GM12878 (cell line): Measurements from ENCODE around the gene MKNK1. TPM values are rescaled to one million over a fixed set of nuclear protein-coding genes. Genes with fewer than 3 reads are reported as not detected.

Source experiments
- ATAC-seq: fragments of 200-7000 bp; cut with Tn5 transposase; 3 replicates; pipeline ENCODE4 v1.9.1; 2020; ENCODE audit warnings: mild to moderate bottlenecking, moderate library complexity
- BruUV-seq: library from RNA; stranded (reverse); fragments of 400-500 nt; replicated peaks from 2 replicates; lab custom pipeline; 2021; lab: Mats Ljungman, UMichigan
- CTCF ChIA-PET: fragments of 300-600 bp; sonication (Branson Sonifier 250); formaldehyde crosslinking; extraction: SDS; loops from one replicate; lab custom pipeline; 2021; ENCODE audit warnings: inconsistent platforms; lab: Yijun Ruan, JAX
- POLR2A ChIA-PET: fragments of 350-600 bp; formaldehyde crosslinking; extraction: SDS; loops from one replicate; lab custom pipeline; 2021; ENCODE audit warnings: inconsistent platforms; lab: Charles Lee
- RAD21 ChIA-PET: fragments of 300-600 bp; sonication (Branson Sonifier 250); formaldehyde crosslinking; loops from one replicate; lab custom pipeline; 2023; ENCODE audit warnings: antibody characterized with exemption; ENCODE audit not compliant: unreplicated experiment; lab: Charles Lee
- SMC1A ChIA-PET: fragments of 300-600 bp; sonication (Branson Sonifier 250); formaldehyde crosslinking; loops from one replicate; lab custom pipeline; 2023; ENCODE audit not compliant: unreplicated experiment, uncharacterized antibody; lab: Charles Lee
- DNase-seq: peaks from one replicate; pipeline ENCODE4 v3.0.0-alpha.2; 2011; ENCODE audit warnings: low read depth, low spot score
- FAIRE-seq: peaks from 3 replicates; lab custom pipeline; 2011; peaks lifted over from hg19 to GRCh38; lab: Jason Lieb, UNC
- H2AFZ ChIP-seq: 2 replicates; pipeline ENCODE4 v1.6.0; 2011; ENCODE audit warnings: low read depth, low read length, control low read depth; ENCODE audit not compliant: control insufficient read depth
- H3K27ac ChIP-seq: 2 replicates; pipeline ENCODE4 v1.5.1; 2011; ENCODE audit warnings: control low read depth; ENCODE audit not compliant: control insufficient read depth, insufficient read depth
- H3K27me3 ChIP-seq, 2 experiments: replicated peaks in 1 of 2; 2 replicates each; pipeline versions ENCODE4 v1.6.0 to v1.6.1; 2011; ENCODE audit warnings: low read length in 1 of 2; ENCODE audit not compliant: control insufficient read depth in 2 of 2, insufficient read depth in 2 of 2
- H3K36me3 ChIP-seq, 2 experiments: 2 replicates each; pipeline ENCODE4 v1.5.1; 2011; ENCODE audit warnings: low read length in 1 of 2; ENCODE audit not compliant: control insufficient read depth in 2 of 2, insufficient read depth in 2 of 2
- H3K4me1 ChIP-seq: 2 replicates; pipeline ENCODE4 v1.6.1; 2011; ENCODE audit warnings: mild to moderate bottlenecking, low read length, moderate library complexity, mixed read lengths; ENCODE audit not compliant: control insufficient read depth, insufficient read depth
- H3K4me2 ChIP-seq: 2 replicates; pipeline ENCODE4 v1.6.0; 2011; ENCODE audit warnings: control low read depth; ENCODE audit not compliant: control insufficient read depth, insufficient read depth
- H3K4me3 ChIP-seq: fragments of 200-600 bp; sonication (generic); 2 replicates; pipeline ENCODE4 v1.5.1; 2016
- H3K79me2 ChIP-seq: 2 replicates; pipeline ENCODE4 v1.6.0; 2011; ENCODE audit warnings: low read length; ENCODE audit not compliant: control insufficient read depth, insufficient read depth
- H3K9ac ChIP-seq: 2 replicates; pipeline ENCODE4 v1.8.0; 2011; ENCODE audit warnings: low read length, control low read depth, mixed read lengths; ENCODE audit not compliant: control insufficient read depth, insufficient read depth
- H3K9me3 ChIP-seq: replicated peaks from 3 replicates; pipeline ENCODE4 v1.5.1; 2011; ENCODE audit warnings: mild to moderate bottlenecking, low read length; ENCODE audit not compliant: control insufficient read depth, insufficient read depth
- H4K20me1 ChIP-seq: 2 replicates; pipeline ENCODE4 v1.6.0; 2011; ENCODE audit not compliant: control insufficient read depth, insufficient read depth
- BACH1 ChIP-seq: fragments of 450-650 bp; IDR thresholded peaks from 2 replicates; pipeline ENCODE4 v1.6.1; 2017; ENCODE audit warnings: mild to moderate bottlenecking, borderline replicate concordance
- CHD2 ChIP-seq: IDR thresholded peaks from 2 replicates; pipeline ENCODE4 v1.6.1; 2011; ENCODE audit warnings: low read depth, low read length, improper control_type of control experiment, borderline replicate concordance
- E2F8 ChIP-seq: fragments of 450-650 bp; IDR thresholded peaks from 2 replicates; pipeline ENCODE4 v1.6.1; 2018; ENCODE audit warnings: mild to moderate bottlenecking, low read depth, moderate library complexity; ENCODE audit not compliant: partially characterized antibody
- HDGF ChIP-seq: fragments of 450-650 bp; IDR thresholded peaks from 2 replicates; pipeline ENCODE4 v1.6.1; 2016; ENCODE audit warnings: antibody characterized with exemption
- MTA2 ChIP-seq: fragments of 450-650 bp; IDR thresholded peaks from 2 replicates; pipeline ENCODE4 v1.6.1; 2016; ENCODE audit warnings: low read depth, mild to moderate bottlenecking, moderate library complexity
- MTA3 ChIP-seq: IDR thresholded peaks from 2 replicates; pipeline ENCODE4 v1.6.1; 2012; ENCODE audit warnings: low read length, inconsistent platforms, borderline replicate concordance
- NBN ChIP-seq: fragments of 450-650 bp; IDR thresholded peaks from 2 replicates; pipeline ENCODE4 v1.6.1; 2016
- RB1 ChIP-seq: fragments of 450-650 bp; formaldehyde crosslinking; IDR thresholded peaks from 2 replicates; pipeline ENCODE4 v1.6.1; 2017; ENCODE audit warnings: mild to moderate bottlenecking, borderline replicate concordance
- RELA ChIP-seq: fragments of 450-650 bp; IDR thresholded peaks from 2 replicates; pipeline ENCODE4 v1.8.0; 2014; ENCODE audit warnings: borderline replicate concordance; ENCODE audit not compliant: partially characterized antibody
- REST ChIP-seq: IDR thresholded peaks from 2 replicates; pipeline ENCODE4 v1.6.1; 2012; ENCODE audit warnings: mild to moderate bottlenecking, low read depth, low read length
- TARDBP ChIP-seq: IDR thresholded peaks from 2 replicates; pipeline ENCODE4 v1.6.1; 2016; ENCODE audit warnings: borderline replicate concordance
- ZBTB40 ChIP-seq: fragments of 450-650 bp; IDR thresholded peaks from 2 replicates; pipeline ENCODE4 v1.6.1; 2016; ENCODE audit warnings: mild to moderate bottlenecking, moderate library complexity, borderline replicate concordance
- ZNF24 ChIP-seq: fragments of 450-650 bp; IDR thresholded peaks from 2 replicates; pipeline ENCODE4 v1.6.1; 2017; ENCODE audit warnings: antibody characterized with exemption, mild to moderate bottlenecking
- ZZZ3 ChIP-seq: IDR thresholded peaks from 2 replicates; pipeline ENCODE4 v1.6.1; 2011; ENCODE audit warnings: low read depth; ENCODE audit not compliant: control insufficient read depth, insufficient read length
- WGBS: methylation state at CpG from one replicate; pipeline ENCODE4 v1.1.6; 2016; ENCODE audit warnings: low lambda C conversion rate; ENCODE audit not compliant: insufficient replicate concordance, insufficient coverage; ENCODE audit errors: missing lambda C conversion rate; 5-methylcytosine and 5-hydroxymethylcytosine counted together
- in situ Hi-C: fragments of 300-500 bp; cut with MboI; formaldehyde crosslinking; loops from 9 replicates; pipeline ENCODE4 v1.14.3; 2018; ENCODE audit warnings: mixed read lengths
- intact Hi-C: fragments of 100-400 bp; cut with micrococcal nuclease; formaldehyde crosslinking; loops from one replicate; pipeline ENCODE4 v1.14.2; 2022; ENCODE audit not compliant: unreplicated experiment
- polyA plus RNA-seq, 11 experiments: library from polyadenylated mRNA; depleted of rRNA in 4 of 11; unstranded in 6 of 11; stranded (reverse) in 5 of 11; fragments of >200 nt; fragmentation: Nextera tagmentation in 4 of 11; fragmentation: Illumina TruSeq in 1 of 11; extraction: Ambion mirVana in 4 of 11; extraction: Trizol in 1 of 11; gene quantifications; 1 replicate in 1 of 11; 2 replicates in 10 of 11; pipeline versions ENCODE4 v1.2.1 to v1.2.3, GENCODE V29; 2011 to 2016; ENCODE audit warnings: inconsistent platforms in 2 of 11, missing spikeins in 2 of 11, low read depth in 1 of 11
- total RNA-seq, 4 experiments: library from RNA; depleted of rRNA in 3 of 4; stranded (reverse); fragments of >200 nt in 3 of 4; fragmentation: Illumina TruSeq in 1 of 4; extraction: Trizol in 1 of 4; gene quantifications; 2 replicates each; pipeline versions ENCODE4 v1.2.1 to v1.2.3, GENCODE V29; 2013 to 2021

MKNK1 gene
- total and polyA plus RNA-seq, 10 of the 15 experiments (the other 5 are each of a cell fraction or from before 2014, with no cell fraction given) = 13.7 to 29.9 (median 26.5) TPM

- in situ Hi-C loops = no loop called here
- POLR2A ChIA-PET = no interaction called here
- Histone ChIP-seq H3K4me2 (no peak overlapping the region), H3K36me3 (no peaks in the 10 kb centered on the region), H2AFZ (no peak overlapping the region), H3K9ac (no peak overlapping the region), H3K4me3 (no peak overlapping the region), H4K20me1 (no peaks in the 10 kb centered on the region), H3K27me3 (peaks cover 4 to 10% of the 10 kb centered on the region in 2 experiments; a peak in 2 of 4 replicates), H3K27ac (no peak overlapping the region), H3K4me1 (no peaks in the 10 kb centered on the region), H3K79me2 (no peaks in the 10 kb centered on the region), H3K9me3 (no peaks in the 10 kb centered on the region)
- TF ChIP-seq RELA (no peak), HDGF (no peak), BACH1 (no peak), MTA3 (no peak), REST (no peak), CHD2 (no peak), RB1 (no peak), ZNF24 (no peak), TARDBP (no peak), ZBTB40 (no peak), NBN (no peak), ZZZ3 (no peak), E2F8 (no peak), MTA2 (no peak)
- DNase-seq (no peak), ATAC-seq (no peak), FAIRE-seq (no peak)
- SMC1A ChIA-PET = interaction anchor here (0.8 kb wide), 1 partner anchor 10 kb away, joined by 3 read pairs; no protein-coding TSS in a partner anchor
- no TSS peak for BruUV-seq
- 0% methylated on average over 2 of the region's 2 CpGs for WGBS
- intact Hi-C loops = no loop called here
- RAD21 ChIA-PET = no interaction called here
- CTCF ChIA-PET = interaction anchor here (0.8 to 2.9 kb wide), 6 partner anchors 8 to 96 kb away, joined by 3 to 12 read pairs (median 3); no protein-coding TSS in a partner anchor
Observed at GRCh38 chr1:46537651-46538050, 66.4 kb downstream of the MKNK1 start.
